Ramos (cell line): ENCODE results near the gene MYL5.
"Not testable (repeated sequence)": the region's sequence is repeated elsewhere in the genome, so short reads cannot be mapped to it uniquely, and the experiment has no call there.

Experiments used
- in situ Hi-C: fragments of 300-500 bp; cut with MboI; formaldehyde crosslinking; loops from one replicate; pipeline ENCODE4 v1.14.3; 2022; ENCODE audit warnings: low sequenced_read_pairs; ENCODE audit not compliant: unreplicated experiment

Gene MYL5

GRCh38 chr4:704198-704891 is 30.0 kb downstream of the MYL5 start:
- in situ Hi-C loops = no loop called here

GRCh38 chr4:704971-705277 is 30.6 kb downstream of the MYL5 start:
- in situ Hi-C loops = no loop called here

DNA sequence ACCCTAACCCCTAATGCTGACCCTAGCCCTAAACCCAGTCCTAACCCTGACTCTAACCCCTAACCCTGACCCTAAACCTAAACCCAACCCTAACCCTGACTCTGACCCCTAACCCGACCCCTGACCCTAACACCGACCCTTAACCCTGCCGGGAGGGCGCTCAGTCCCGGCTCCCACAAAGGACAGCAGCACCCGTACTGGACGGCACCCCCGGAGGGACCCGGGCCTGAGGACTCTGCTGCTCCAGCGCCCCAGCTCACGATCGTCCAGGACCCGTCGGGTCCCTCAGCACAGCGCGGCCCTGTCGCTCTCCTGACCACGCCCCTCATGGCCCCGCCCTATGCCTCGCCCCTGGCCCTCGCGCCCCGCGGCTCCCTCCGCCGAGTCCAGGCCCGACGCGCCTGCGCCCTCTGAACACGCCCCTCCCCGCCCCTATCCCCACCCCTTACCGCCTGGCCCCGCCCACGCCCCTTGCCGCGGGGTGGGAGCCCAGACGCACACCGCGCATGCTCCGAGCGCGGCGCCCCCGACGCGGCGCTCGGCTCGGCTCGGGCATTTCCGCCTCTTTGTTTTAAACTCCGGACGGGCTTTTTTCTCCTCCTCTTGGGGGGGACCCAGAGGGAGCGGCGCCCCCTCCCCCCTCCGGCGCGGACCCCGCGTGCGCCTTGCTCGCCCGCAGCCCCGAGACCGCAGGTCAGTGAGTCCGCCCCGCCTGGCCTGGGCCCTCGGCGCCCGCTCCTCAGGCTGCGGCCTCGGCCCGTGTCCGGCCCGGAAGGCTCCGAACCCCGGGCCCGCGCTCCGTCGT is 31.1 kb downstream of the MYL5 start, which contains the start of gene PCGF3:
Gene PCGF3 (plus strand): TSS at position 555 of the 805 bp plus-strand sequence. CDS start 27,849 bp downstream, outside the sequence.
- in situ Hi-C loops = no loop called here

DNA sequence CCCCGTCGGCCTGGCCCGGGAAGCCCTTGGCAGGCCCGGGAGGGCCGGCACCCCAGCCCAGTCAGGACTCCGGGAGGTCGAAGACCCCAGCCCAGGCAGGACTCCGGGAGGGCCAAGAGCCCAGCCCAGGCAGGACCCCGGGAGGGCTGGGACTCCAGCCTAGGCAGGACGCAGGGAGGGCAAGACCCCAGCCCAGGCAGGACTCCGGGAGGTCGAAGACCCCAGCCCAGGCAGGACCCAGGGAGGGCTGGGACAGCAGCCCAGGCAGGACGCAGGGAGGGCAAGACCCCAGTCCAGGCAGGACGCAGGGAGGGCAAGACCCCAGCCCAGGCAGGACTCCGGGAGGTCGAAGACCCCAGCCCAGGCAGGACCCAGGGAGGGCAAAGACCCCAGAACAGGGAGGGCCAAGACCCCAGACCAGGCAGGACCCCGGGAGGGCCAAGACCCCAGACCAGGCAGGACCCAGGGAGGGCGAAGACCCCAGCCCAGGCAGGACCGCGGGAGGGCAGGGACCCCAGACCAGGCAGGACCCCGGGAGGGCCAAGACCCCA is 31.8 kb downstream of the MYL5 start:
- in situ Hi-C loops = not testable (repeated sequence)

GRCh38 chr4:706834-707598 is 32.7 kb downstream of the MYL5 start:
- in situ Hi-C loops = no loop called here

DNA sequence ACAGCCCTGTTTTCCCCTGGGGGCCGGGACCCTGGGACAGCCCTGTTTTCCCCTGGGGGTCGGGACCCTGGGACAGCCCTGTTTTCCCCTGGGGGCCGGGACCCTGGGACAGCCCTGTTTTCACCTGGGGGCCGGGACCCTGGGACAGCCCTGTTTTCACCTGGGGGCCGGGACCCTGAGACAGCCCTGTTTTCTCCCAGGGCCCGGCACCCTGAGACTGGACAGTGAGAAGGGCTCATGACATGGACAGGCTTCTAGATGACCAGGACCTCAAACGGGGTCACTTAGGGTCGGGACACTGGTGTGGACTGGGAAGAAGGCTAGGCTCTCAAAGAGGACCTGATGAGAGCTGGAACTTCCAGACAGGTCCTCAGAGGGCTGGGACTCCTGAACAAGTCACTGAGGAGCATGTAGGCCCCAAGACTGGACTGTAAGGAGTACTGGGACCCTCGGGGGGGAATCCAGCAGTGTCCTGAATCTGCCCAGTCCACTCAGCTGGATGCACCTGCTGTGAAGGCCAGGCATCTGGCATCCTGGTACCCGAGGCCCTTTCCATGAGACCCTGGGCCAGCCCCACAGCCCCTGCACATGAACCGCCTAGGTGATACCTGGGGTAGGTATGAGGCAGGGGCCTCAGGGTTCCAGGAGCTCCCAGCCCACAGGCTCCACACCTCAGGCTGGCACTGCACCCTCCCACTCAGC is 33.7 kb downstream of the MYL5 start:
- in situ Hi-C loops = no loop called here

DNA sequence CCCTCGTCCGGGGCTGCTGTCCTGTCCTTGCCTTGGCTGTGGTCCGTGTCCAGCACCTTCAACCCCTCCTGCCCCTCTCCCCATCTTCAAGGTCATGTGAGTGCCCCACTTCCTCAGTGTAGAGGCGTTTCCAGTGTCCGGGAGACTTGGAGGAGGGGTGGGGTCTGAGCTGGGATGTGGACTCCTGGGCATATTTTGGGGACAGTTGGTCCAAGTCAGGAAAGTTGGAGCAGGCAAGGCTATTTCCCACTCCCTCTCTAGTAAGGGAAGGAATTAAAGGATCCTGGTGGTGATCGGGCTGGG is 34.2 kb downstream of the MYL5 start:
- in situ Hi-C loops = no loop called here

DNA sequence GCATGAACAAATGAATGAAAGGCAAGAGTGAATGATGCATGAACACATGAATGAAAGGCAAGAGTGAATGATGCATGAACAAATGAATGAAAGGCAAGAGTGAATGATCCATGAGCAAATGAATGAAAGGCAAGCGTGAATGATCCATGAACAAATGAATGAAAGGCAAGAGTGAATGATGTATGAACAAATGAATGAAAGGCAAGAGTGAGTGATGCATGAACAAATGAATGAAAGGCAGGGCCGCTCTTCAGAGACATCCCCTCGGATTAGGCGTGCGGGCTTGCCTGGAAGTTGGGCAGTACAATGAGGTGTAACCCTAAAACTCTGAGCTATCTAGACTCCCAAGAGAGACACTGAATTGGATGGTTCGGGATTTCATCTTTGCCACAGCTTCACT is 35.0 kb downstream of the MYL5 start:
- in situ Hi-C loops = no loop called here

GRCh38 chr4:710116-710515 is 35.8 kb downstream of the MYL5 start:
- in situ Hi-C loops = no loop called here

- in situ Hi-C loops = no loop called here
Observed at GRCh38 chr4:710916-711315, 36.6 kb downstream of the MYL5 start.

- in situ Hi-C loops = no loop called here
Observed at GRCh38 chr4:712093-712492, 37.8 kb downstream of the MYL5 start.

GRCh38 chr4:712916-713632 is 38.7 kb downstream of the MYL5 start:
- in situ Hi-C loops = no loop called here

GRCh38 chr4:714087-714486 is 39.7 kb downstream of the MYL5 start:
- in situ Hi-C loops = no loop called here

GRCh38 chr4:717601-718320 is 43.4 kb downstream of the MYL5 start:
- in situ Hi-C loops = no loop called here

DNA sequence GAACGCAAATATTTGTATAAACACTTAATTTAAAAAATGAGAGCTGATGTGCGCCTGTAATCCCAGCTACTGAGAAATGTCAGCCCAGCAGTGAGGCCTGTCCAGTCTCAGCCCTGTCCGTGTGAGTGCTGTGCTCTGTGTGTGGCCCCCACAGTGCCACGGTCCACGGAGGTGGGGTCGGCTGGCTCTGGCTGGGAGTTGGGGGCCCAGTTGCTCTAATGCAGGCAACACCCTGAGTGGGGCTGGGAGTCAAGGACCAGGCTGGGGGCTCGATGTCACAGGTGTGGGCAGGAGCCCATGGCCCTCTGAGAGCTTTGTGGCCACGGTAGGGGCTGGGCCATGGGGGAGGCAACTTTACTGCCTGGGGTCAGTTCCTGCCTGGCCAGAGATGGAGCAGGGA is 44.1 kb downstream of the MYL5 start:
- in situ Hi-C loops = no loop called here

- in situ Hi-C loops = no loop called here
Observed at GRCh38 chr4:720111-720860, 45.9 kb downstream of the MYL5 start.

GRCh38 chr4:721261-722168 is 47.2 kb downstream of the MYL5 start:
- in situ Hi-C loops = no loop called here
